Liver (tissue), 9 donors: ENCODE measurements around the gene CSF2RB. TPM values are rescaled to one million over a fixed set of nuclear protein-coding genes. Genes with fewer than 3 reads are reported as not detected.

ENCODE experiments used
- DNase-seq: peaks from one replicate; pipeline ENCODE4 v3.0.0-alpha.2; 2017; ENCODE audit warnings: low spot score
- H3K27ac ChIP-seq, 2 donors: one replicate each; pipeline ENCODE4 v1.7.0; 2013; ENCODE audit warnings: inconsistent platforms in 2 of 2, low read length in 2 of 2, control low read depth in 1 of 2, low read depth in 1 of 2, mild to moderate bottlenecking in 1 of 2
- H3K27me3 ChIP-seq, 4 donors: one replicate each; pipeline versions ENCODE4 v1.6.1 to v1.7.0; 2013; ENCODE audit warnings: low read length in 3 of 4, inconsistent platforms in 1 of 4, mild to moderate bottlenecking in 1 of 4, moderate library complexity in 1 of 4; ENCODE audit not compliant: control insufficient read depth in 4 of 4, insufficient read depth in 4 of 4
- H3K36me3 ChIP-seq, 4 donors: one replicate each; pipeline versions ENCODE4 v1.6.1 to v1.7.0; 2013; ENCODE audit warnings: low read length in 3 of 4, mild to moderate bottlenecking in 3 of 4, low read depth in 1 of 4, moderate library complexity in 1 of 4; ENCODE audit not compliant: control insufficient read depth in 4 of 4, insufficient read depth in 3 of 4
- H3K4me1 ChIP-seq, 4 donors: one replicate each; pipeline versions ENCODE4 v1.6.1 to v1.7.0; 2013; ENCODE audit warnings: low read length in 3 of 4, mild to moderate bottlenecking in 3 of 4, moderate library complexity in 1 of 4; ENCODE audit not compliant: control insufficient read depth in 4 of 4, insufficient read depth in 4 of 4
- H3K4me3 ChIP-seq, 3 donors: one replicate each; pipeline versions ENCODE4 v1.6.1 to v1.7.0; 2013; ENCODE audit warnings: low read length in 3 of 3, control low read depth in 1 of 3, low read depth in 1 of 3, mild to moderate bottlenecking in 1 of 3
- H3K9ac ChIP-seq, 2 donors: one replicate each; pipeline ENCODE4 v1.7.0; 2013; ENCODE audit warnings: low read length in 2 of 2, mild to moderate bottlenecking in 2 of 2, moderate library complexity in 2 of 2, control low read depth in 1 of 2, low read depth in 1 of 2
- H3K9me3 ChIP-seq, 4 donors: one replicate each; pipeline versions ENCODE4 v1.6.1 to v1.7.0; 2013; ENCODE audit warnings: low read length in 3 of 4; ENCODE audit not compliant: control insufficient read depth in 4 of 4
- ATF3 ChIP-seq: IDR thresholded peaks from 2 replicates; pipeline ENCODE4 v1.6.1; 2016; ENCODE audit warnings: antibody characterized with exemption
- CTCF ChIP-seq: fragments of 150-350 bp; IDR thresholded peaks from 2 replicates; pipeline ENCODE4 v1.5.1; 2017; ENCODE audit warnings: improper control_type of control experiment, low read depth, low read length; ENCODE audit not compliant: missing input control
- EGR1 ChIP-seq, 2 donors: IDR thresholded peaks; 2 replicates each; pipeline ENCODE4 v1.6.1; 2016 to 2018; ENCODE audit warnings: antibody characterized with exemption in 2 of 2, low read depth in 2 of 2
- FOXA1 ChIP-seq: IDR thresholded peaks from 2 replicates; pipeline ENCODE4 v1.6.1; 2016; ENCODE audit warnings: antibody characterized with exemption
- FOXA2 ChIP-seq: IDR thresholded peaks from 2 replicates; pipeline ENCODE4 v1.6.1; 2016; ENCODE audit warnings: antibody characterized with exemption
- GABPA ChIP-seq, 2 donors: IDR thresholded peaks in 1 of 2; conservative IDR thresholded peaks in 1 of 2; 2 replicates each; pipeline ENCODE4 v1.6.1; 2016; ENCODE audit warnings: antibody characterized with exemption in 2 of 2, mild to moderate bottlenecking in 1 of 2, moderate library complexity in 1 of 2
- HNF4A ChIP-seq, 2 donors: conservative IDR thresholded peaks; 2 replicates each; pipeline ENCODE4 v1.6.1; 2016; ENCODE audit warnings: antibody characterized with exemption in 2 of 2, mild to moderate bottlenecking in 2 of 2
- JUND ChIP-seq, 2 donors: IDR thresholded peaks; 2 replicates each; pipeline ENCODE4 v1.6.1; 2016; ENCODE audit warnings: antibody characterized with exemption in 2 of 2
- MAX ChIP-seq: IDR thresholded peaks from 2 replicates; pipeline ENCODE4 v1.6.1; 2016; ENCODE audit warnings: antibody characterized with exemption
- NR2F2 ChIP-seq: IDR thresholded peaks from 2 replicates; pipeline ENCODE4 v1.6.1; 2016; ENCODE audit warnings: antibody characterized with exemption
- RAD21 ChIP-seq, 2 donors: IDR thresholded peaks; 2 replicates each; pipeline ENCODE4 v1.6.1; 2016; ENCODE audit warnings: antibody characterized with exemption in 2 of 2, mild to moderate bottlenecking in 2 of 2
- REST ChIP-seq: IDR thresholded peaks from 2 replicates; pipeline ENCODE4 v1.6.1; 2016; ENCODE audit warnings: antibody characterized with exemption, mild to moderate bottlenecking
- SP1 ChIP-seq: IDR thresholded peaks from 2 replicates; pipeline ENCODE4 v1.6.1; 2018; ENCODE audit warnings: antibody characterized with exemption, mild to moderate bottlenecking
- TAF1 ChIP-seq: conservative IDR thresholded peaks from 2 replicates; pipeline ENCODE4 v1.6.1; 2016; ENCODE audit warnings: antibody characterized with exemption, mild to moderate bottlenecking
- YY1 ChIP-seq: IDR thresholded peaks from 2 replicates; pipeline ENCODE4 v1.6.1; 2016; ENCODE audit warnings: antibody characterized with exemption, mild to moderate bottlenecking
- ZBTB33 ChIP-seq: IDR thresholded peaks from 2 replicates; pipeline ENCODE4 v1.6.1; 2016; ENCODE audit warnings: antibody characterized with exemption
- WGBS: extraction: QIAGEN DNeasy Blood & Tissue Kit; methylation state at CpG from one replicate; pipeline ENCODE4 v1.1.7; 2013; 5-methylcytosine and 5-hydroxymethylcytosine counted together
- polyA plus RNA-seq, 2 donors: library from polyadenylated mRNA; stranded (reverse) in 1 of 2; unstranded in 1 of 2; fragments of 200-250 nt in 1 of 2; fragments of >200 nt in 1 of 2; fragmentation: Nextera tagmentation in 1 of 2; extraction: Ambion mirVana in 1 of 2; gene quantifications; one replicate each; pipeline versions ENCODE4 v1.2.1 to v1.2.3, GENCODE V29; 2013 to 2015
- total RNA-seq, 2 donors: library from RNA; depleted of rRNA; stranded (reverse); fragments of >200 nt; gene quantifications; one replicate each; pipeline ENCODE4 v1.2.3, GENCODE V29; 2014
- donor health status: healthy.
- donor health status: healthy.
- donor health status: healthy.
- donor health status: healthy.
- donor health status: healthy.

Gene CSF2RB
- total and polyA plus RNA-seq, 4 donors: 0.72 to 10.5 (median 2.3) TPM

- DNase-seq: no peak
- Histone ChIP-seq H3K9ac (no peak overlapping the region), H3K9me3 (peaks cover 3 to 8% (median 6%) of the 10 kb centered on the region in 4 donors), H3K4me3 (no peak overlapping the region), H3K27me3 (peaks cover 0 to 2% (median 0%) of the 10 kb centered on the region in 4 donors), H3K4me1 (no peaks in the 10 kb centered on the region), H3K27ac (no peak overlapping the region), H3K36me3 (no peaks in the 10 kb centered on the region)
- TF ChIP-seq FOXA1: no peak
- TF ChIP-seq GABPA (IDR thresholded peaks at IDR 0.05 in 1 of 2, conservative IDR thresholded peaks at IDR 0.05 in 1 of 2): no peak
- no peak for TF ChIP-seq CTCF
- TF ChIP-seq RAD21 (IDR thresholded peaks at IDR 0.05): no peak
- no peak for TF ChIP-seq EGR1 (IDR thresholded peaks at IDR 0.05; ENCODE audit: low read depth in 2 of 2)
- no peak for TF ChIP-seq TAF1
- no peak for TF ChIP-seq YY1
- no peak for TF ChIP-seq SP1
- TF ChIP-seq ATF3: no peak
- no peak for TF ChIP-seq FOXA2
- TF ChIP-seq REST: no peak
- TF ChIP-seq ZBTB33: no peak
- no peak for TF ChIP-seq MAX
- no peak for TF ChIP-seq JUND (IDR thresholded peaks at IDR 0.05)
- WGBS: 55% methylated on average over 2 of the region's 2 CpGs
Observed at GRCh38 chr22:36900225-36900624, 13.2 kb upstream of the CSF2RB start.

- H3K36me3 ChIP-seq: no peaks in the 10 kb centered on the region
- H3K4me1 ChIP-seq: no peaks in the 10 kb centered on the region
- 47% methylated on average over 4 of the region's 4 CpGs for WGBS
- no peak for TF ChIP-seq REST
- no peak for TF ChIP-seq MAX
- no peak for TF ChIP-seq SP1
- no peak for TF ChIP-seq JUND (IDR thresholded peaks at IDR 0.05)
- no peak for TF ChIP-seq YY1
- no peak for TF ChIP-seq HNF4A (conservative IDR thresholded peaks at IDR 0.05)
- no peak for TF ChIP-seq FOXA1
- no peak for TF ChIP-seq ATF3
- no peak for TF ChIP-seq TAF1
- TF ChIP-seq NR2F2: no peak
- no peak for TF ChIP-seq ZBTB33
- TF ChIP-seq EGR1 (IDR thresholded peaks at IDR 0.05; ENCODE audit: low read depth in 2 of 2): no peak
- H3K9ac ChIP-seq: no peak overlapping the region
- no peak overlapping the region for H3K4me3 ChIP-seq
- H3K27ac ChIP-seq: no peak overlapping the region
- no peak for DNase-seq
- peaks cover 3 to 8% (median 6%) of the 10 kb centered on the region in 4 donors for H3K9me3 ChIP-seq
- peaks cover 0 to 2% (median 0%) of the 10 kb centered on the region in 4 donors for H3K27me3 ChIP-seq
Observed at GRCh38 chr22:36900880-36901279, 12.5 kb upstream of the CSF2RB start.
